ENCODE results near the gene WDR74.

Gene WDR74

DNA sequence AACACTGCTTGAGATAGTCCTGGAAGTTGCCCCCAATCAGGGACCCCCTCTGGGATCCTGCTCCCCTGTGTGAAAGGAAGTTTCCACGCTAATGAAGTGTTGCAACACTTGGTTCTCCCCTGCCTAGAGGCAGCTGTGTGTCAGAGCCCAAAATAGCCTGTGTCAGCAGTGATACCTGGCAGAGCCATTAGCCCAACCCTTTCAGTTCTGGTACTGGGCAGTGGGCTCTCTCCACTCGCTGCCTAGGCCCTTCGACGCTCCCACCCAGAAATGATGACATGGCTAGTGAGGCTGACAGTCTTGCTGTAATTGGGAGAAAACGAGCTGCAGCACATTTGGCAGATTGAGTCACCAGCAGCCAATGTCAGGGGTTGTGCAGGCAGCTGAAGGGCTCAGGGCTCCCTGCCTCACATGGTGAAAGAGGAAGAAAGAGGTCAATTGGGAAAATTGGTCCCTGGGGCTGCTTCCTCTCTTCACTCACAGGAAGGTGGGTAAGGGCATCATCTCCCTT lies 32.7 kb downstream of the WDR74 start:
- no peak for TF ChIP-seq ZFX (IDR thresholded peaks at IDR 0.05; ENCODE audit: borderline replicate concordance)
- TF ChIP-seq, protein P1, sequence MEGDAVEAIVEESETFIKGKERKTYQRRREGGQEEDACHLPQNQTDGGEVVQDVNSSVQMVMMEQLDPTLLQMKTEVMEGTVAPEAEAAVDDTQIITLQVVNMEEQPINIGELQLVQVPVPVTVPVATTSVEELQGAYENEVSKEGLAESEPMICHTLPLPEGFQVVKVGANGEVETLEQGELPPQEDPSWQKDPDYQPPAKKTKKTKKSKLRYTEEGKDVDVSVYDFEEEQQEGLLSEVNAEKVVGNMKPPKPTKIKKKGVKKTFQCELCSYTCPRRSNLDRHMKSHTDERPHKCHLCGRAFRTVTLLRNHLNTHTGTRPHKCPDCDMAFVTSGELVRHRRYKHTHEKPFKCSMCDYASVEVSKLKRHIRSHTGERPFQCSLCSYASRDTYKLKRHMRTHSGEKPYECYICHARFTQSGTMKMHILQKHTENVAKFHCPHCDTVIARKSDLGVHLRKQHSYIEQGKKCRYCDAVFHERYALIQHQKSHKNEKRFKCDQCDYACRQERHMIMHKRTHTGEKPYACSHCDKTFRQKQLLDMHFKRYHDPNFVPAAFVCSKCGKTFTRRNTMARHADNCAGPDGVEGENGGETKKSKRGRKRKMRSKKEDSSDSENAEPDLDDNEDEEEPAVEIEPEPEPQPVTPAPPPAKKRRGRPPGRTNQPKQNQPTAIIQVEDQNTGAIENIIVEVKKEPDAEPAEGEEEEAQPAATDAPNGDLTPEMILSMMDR (IDR thresholded peaks at IDR 0.05) = no peak
- H3K27ac ChIP-seq = peak overlapping the region; percentile 71

DNA sequence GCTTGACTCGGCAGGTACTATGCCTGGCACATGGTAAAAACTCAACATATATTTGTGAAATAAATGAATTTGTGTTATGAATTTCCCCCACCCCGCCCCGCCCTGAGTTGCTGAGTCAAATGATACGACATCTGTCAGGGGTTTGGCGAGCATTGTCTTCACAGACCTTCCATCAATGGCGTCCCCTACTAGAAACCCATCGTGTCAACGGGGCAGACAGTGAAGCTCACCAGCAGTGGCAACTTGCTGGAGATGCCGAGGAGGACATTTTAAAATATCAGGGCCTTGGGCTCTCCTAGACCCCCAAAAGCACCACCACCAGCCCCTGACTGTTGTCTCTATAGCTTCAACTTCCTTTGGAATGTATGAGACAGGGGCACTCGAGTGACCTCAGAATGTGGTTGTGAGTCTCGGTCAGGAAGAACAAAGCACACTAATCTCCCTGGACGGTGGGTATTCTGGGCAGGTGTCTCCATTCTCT lies 33.4 kb downstream of the WDR74 start:
- peak overlapping the region; percentile 71 for H3K27ac ChIP-seq
- no peak for TF ChIP-seq ZFX (IDR thresholded peaks at IDR 0.05; ENCODE audit: borderline replicate concordance)

DNA sequence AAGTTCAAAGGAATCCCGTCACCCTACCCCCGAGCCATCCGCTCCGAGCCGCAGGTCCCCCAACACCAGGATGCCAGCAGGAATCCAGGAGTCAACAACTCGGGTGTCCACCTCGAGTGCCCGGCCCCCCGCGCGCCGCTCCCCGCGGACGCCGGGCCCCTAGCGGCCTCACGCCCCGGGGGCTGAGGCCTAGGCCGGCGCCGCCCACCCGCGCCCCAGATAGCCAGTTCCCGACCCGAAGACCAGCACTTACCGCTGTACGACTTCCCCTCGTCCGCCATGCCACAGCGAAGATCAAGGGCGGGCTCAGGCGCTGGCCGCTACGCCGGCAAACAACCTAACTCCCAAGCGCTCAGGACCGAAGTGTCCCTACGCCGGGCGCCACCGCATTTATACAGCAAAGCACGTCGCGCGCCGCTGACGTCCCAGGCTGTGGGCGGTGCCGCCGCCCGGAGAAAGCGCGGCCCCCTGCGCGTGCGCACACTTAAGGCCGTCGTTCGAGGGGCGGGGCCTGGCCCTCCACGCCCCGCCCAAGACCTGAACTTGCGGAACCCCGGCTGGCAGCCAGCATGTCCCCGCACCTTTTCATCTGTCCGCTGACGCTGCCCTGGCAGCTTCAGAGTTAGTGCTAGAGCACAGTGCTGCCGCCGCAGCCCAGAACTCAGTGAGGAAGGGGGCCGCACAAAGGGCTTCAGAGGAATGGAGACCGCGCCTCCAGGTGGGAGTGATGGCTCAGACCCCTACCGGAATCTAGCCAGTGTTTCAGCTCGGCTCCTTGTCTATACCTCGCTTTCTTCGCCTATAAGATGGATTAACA lies 34.1 kb downstream of the WDR74 start, which contains the start of gene NXF1:
Gene NXF1 (minus strand): TSS at position 365 of the 817 bp plus-strand sequence. CDS start 84 bp downstream, at position 281.
- TF ChIP-seq, protein P1 (IDR thresholded peaks at IDR 0.05) = peak; percentile 3; the same call in 1 of the 2 replicates
- TF ChIP-seq ZFX (IDR thresholded peaks at IDR 0.05; ENCODE audit: borderline replicate concordance) = no peak
- peak within 1 kb of the TSS; percentile 71 for H3K27ac ChIP-seq

DNA sequence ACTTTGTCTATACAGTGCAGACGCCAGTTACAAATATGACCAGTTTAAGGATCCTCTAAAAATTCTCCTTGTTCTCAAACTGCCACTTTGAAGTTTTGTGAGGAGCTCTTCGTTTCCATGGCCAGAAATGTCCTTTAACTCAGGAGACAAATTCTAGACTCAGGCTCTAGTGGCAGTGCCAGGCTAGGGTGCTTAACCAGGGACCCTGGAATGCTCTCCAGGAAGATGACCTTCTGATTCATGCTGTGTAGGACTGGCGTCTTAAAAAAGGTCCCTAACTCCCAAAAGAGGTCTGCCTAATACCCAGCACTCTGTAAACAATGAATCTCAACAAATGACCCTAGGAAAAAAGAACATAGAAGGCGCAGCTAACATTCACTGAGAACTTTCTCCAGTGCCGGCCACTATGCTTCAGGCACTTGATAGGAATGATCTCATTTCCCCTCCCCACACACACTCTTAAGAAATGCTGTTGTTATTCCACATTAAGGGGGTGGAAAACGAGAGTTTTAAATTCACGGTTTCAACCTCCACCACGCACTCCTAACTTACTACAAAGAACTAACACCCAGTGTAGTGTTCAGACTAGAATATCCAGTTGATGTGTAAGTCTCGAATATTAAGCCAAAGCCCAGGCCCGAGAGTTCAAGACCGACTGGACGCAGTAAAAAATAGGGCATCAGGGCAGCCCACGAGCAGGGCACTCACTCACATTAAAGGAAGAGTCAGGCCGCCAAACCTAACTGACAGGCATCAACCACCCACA lies 34.9 kb downstream of the WDR74 start:
- TF ChIP-seq, protein P1 (IDR thresholded peaks at IDR 0.05) = no peak
- no peak for TF ChIP-seq ZFX (IDR thresholded peaks at IDR 0.05; ENCODE audit: borderline replicate concordance)
- H3K27ac ChIP-seq = peak overlapping the region; percentile 71

DNA sequence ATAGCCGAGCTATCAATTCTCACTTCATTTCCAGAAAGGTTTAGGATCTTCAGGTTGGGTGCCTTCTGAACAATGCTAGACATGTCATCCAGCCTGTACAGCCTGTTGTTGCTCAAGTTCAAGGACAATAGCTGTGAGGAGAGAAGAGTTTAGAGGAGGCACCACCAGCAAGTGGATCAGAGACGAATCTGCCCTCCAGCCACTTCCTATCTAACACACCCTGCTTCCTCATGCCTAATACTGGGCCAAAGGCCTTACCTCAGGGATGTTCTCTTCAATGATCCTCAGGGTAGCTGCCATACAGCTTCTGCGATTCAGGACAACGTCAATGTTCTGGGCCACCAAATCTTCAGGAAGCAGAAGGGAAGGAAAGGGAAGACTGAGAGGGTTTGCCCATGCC lies 38.3 kb downstream of the WDR74 start:
- H3K27ac ChIP-seq = no peak overlapping the region
- TF ChIP-seq ZFX (IDR thresholded peaks at IDR 0.05; ENCODE audit: borderline replicate concordance) = no peak
- TF ChIP-seq, protein P1 (IDR thresholded peaks at IDR 0.05) = no peak

DNA sequence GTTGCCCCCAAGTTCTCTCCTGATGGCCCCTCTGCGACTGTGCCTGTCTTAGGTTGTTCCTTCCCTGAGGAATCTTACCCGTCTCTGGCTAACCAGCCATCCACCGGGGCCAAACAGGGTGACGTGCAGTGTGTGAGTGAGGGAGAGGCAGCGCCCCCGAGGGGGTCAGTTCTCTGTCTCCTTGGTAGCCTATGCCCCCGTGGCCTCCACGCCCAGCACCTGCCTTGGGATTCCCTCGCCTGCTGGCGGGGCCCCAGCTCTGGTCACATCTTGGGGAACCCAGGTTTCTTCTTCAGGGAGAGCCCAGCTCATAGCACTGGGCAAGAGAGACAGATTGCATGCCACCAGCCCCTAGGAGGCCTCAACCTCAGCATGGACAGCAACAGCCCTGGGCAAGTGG lies 39.9 kb downstream of the WDR74 start:
- no peak overlapping the region for H3K27ac ChIP-seq
- TF ChIP-seq, protein P1 (IDR thresholded peaks at IDR 0.05) = no peak
- TF ChIP-seq ZFX (IDR thresholded peaks at IDR 0.05; ENCODE audit: borderline replicate concordance) = no peak

DNA sequence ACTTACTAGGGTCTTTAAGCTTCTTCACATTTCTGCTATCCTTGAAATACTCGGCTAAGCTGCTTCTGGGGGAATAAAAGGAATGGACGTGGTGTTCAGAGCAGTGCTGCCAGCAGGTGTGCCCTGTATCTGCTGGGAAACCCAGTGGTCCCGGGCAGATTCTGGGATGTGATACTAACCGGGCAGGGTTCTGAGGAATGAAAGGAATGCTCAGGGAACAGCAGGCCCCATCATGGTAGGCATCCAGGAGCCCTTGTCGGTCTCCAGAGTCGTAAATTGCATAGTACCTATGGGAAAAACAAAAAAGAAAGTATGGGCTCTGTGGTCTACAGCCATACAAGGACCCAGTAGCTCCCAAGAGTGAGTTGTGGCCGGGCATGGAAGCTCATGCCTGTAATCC lies 43.1 kb downstream of the WDR74 start:
- TF ChIP-seq, protein P1 (IDR thresholded peaks at IDR 0.05) = no peak
- no peak for TF ChIP-seq ZFX (IDR thresholded peaks at IDR 0.05; ENCODE audit: borderline replicate concordance)
- no peak overlapping the region for H3K27ac ChIP-seq

All from 22Rv1 (cell line).